Uterus (tissue), 2 donors: ENCODE data around the gene GGT5.

Source experiments
- CTCF ChIP-seq, 4 experiments: fragments of 200-600 bp in 2 of 4; fragments of 450-650 bp in 2 of 4; sonication (generic) in 2 of 4; IDR thresholded peaks; one replicate each; pipeline ENCODE4 v1.5.1; 2016 to 2019; ENCODE audit warnings: antibody characterized with exemption in 4 of 4, mild to moderate bottlenecking in 2 of 4, moderate library complexity in 1 of 4
- POLR2A ChIP-seq, 2 donors: fragments of 450-650 bp; IDR thresholded peaks; one replicate each; pipeline ENCODE4 v1.6.1; 2016; ENCODE audit warnings: antibody characterized with exemption in 2 of 2, mild to moderate bottlenecking in 1 of 2, moderate library complexity in 1 of 2

- TF ChIP-seq CTCF (IDR thresholded peaks at IDR 0.05) = peak in 1 of 4 experiments; percentile 8
- TF ChIP-seq POLR2A (IDR thresholded peaks at IDR 0.05) = no peak
Observed at GRCh38 chr22:24230911-24231656, 13.8 kb downstream of the GGT5 start.
